Lung (tissue), 12 donors: Measurements from ENCODE around the gene TMEM35A. TPM values are rescaled to one million over a fixed set of nuclear protein-coding genes. Genes with fewer than 3 reads are reported as not detected.
A peak's percentile ranks its signal among the peaks of the same experiment; 100 is the strongest.

Experiments
- ATAC-seq: fragments of 200-7000 bp; cut with Tn5 transposase; one replicate; pipeline ENCODE4 v1.9.1; 2020; ENCODE audit warnings: moderate number of reproducible peaks; ENCODE audit not compliant: insufficient read depth, low FRiP score
- DNase-seq, 3 donors: peaks; one replicate each; pipeline ENCODE4 v3.0.0-alpha.2; 2013 to 2017
- H3K27ac ChIP-seq, 2 donors: one replicate each; pipeline ENCODE4 v1.5.1; 2013; ENCODE audit warnings: mild to moderate bottlenecking in 2 of 2, moderate library complexity in 2 of 2, control low read depth in 1 of 2, inconsistent platforms in 1 of 2, low read depth in 1 of 2, low read length in 1 of 2
- H3K27me3 ChIP-seq, 3 donors: one replicate each; pipeline ENCODE4 v1.5.1; 2013; ENCODE audit warnings: low read length in 2 of 3; ENCODE audit not compliant: control insufficient read depth in 3 of 3, insufficient read depth in 3 of 3
- H3K36me3 ChIP-seq, 4 donors: one replicate each; pipeline ENCODE4 v1.5.1; 2013; ENCODE audit warnings: low read length in 4 of 4, mild to moderate bottlenecking in 1 of 4, moderate library complexity in 1 of 4; ENCODE audit not compliant: control insufficient read depth in 4 of 4, insufficient read depth in 4 of 4
- H3K4me1 ChIP-seq, 5 donors: one replicate each; pipeline ENCODE4 v1.5.1; 2013; ENCODE audit warnings: low read length in 5 of 5, mild to moderate bottlenecking in 2 of 5, moderate library complexity in 1 of 5; ENCODE audit not compliant: control insufficient read depth in 5 of 5, insufficient read depth in 5 of 5
- H3K4me3 ChIP-seq: one replicate; pipeline ENCODE4 v1.5.1; 2013; ENCODE audit warnings: mild to moderate bottlenecking, control low read depth, moderate library complexity
- H3K9ac ChIP-seq, 2 donors: one replicate each; pipeline ENCODE4 v1.5.1; 2013; ENCODE audit warnings: low read length in 2 of 2, control low read depth in 1 of 2; ENCODE audit not compliant: insufficient read depth in 1 of 2
- H3K9me3 ChIP-seq, 4 donors: one replicate each; pipeline ENCODE4 v1.5.1; 2013; ENCODE audit warnings: low read length in 3 of 4, mild to moderate bottlenecking in 1 of 4, moderate library complexity in 1 of 4; ENCODE audit not compliant: control insufficient read depth in 4 of 4, insufficient read depth in 3 of 4
- CTCF ChIP-seq: IDR thresholded peaks from 2 replicates; pipeline ENCODE4 v1.5.1; 2012; ENCODE audit warnings: mild to moderate bottlenecking; ENCODE audit errors: control extremely low read depth, extremely low read depth
- WGBS, 2 donors: extraction: QIAGEN DNeasy Blood & Tissue Kit; methylation state at CpG; one replicate each; pipeline ENCODE4 v1.1.7; 2013; 5-methylcytosine and 5-hydroxymethylcytosine counted together
- polyA plus RNA-seq, 2 donors: library from polyadenylated mRNA; stranded (reverse); fragments of 200-250 nt; gene quantifications; one replicate each; pipeline ENCODE4 v1.2.1, GENCODE V29; 2013
- total RNA-seq, 2 donors: library from RNA; depleted of rRNA in 1 of 2; stranded (reverse); fragments of >200 nt in 1 of 2; gene quantifications; one replicate each; pipeline ENCODE4 v1.2.1, GENCODE V29; 2014 to 2021
- donor health status: control.
- donor health status: control.
- donor health status: Bipolar disorder and iron deficiency.
- donor health status: healthy.
- donor health status: DM: yes; HTN: yes; CAD: no.

TMEM35A gene
- total and polyA plus RNA-seq, 4 donors, result 0.24 to 6.4 (median 0.74) TPM

GRCh38 chrX:101097546-101098453, 19.1 kb downstream of the TMEM35A start, which contains the start of gene CENPI:
Gene CENPI, plus strand, starts transcription at chrX:101098204. Its CDS starts 2,867 bp downstream, at chrX:101101071.
- H3K27ac ChIP-seq, result peak within 1 kb of the TSS in 1 of 2 donors; percentile 85
- H3K4me1 ChIP-seq, result peaks cover 0 to 5% (median 0%) of the 10 kb centered on the region in 5 donors

GRCh38 chrX:101108284-101108683, 29.6 kb downstream of the TMEM35A start:
- ATAC-seq (no peak), DNase-seq (no peak)
- WGBS, 2 donors, result 88 to 97% methylated on average over 4 of the region's 4 CpGs
- no peak overlapping the region for H3K9ac ChIP-seq
- TF ChIP-seq CTCF, result no peak
- no peaks in the 10 kb centered on the region for H3K9me3 ChIP-seq
- H3K27ac ChIP-seq, result no peak overlapping the region
- peaks cover 0 to 3% (median 0%) of the 10 kb centered on the region in 3 donors for H3K27me3 ChIP-seq
- no peaks in the 10 kb centered on the region for H3K4me1 ChIP-seq
- no peak overlapping the region for H3K4me3 ChIP-seq
- peaks cover 0 to 3% (median 0%) of the 10 kb centered on the region in 4 donors for H3K36me3 ChIP-seq

More at GRCh38 chrX:101097546-101098453, 19.1 kb downstream of the TMEM35A start, which contains the start of gene CENPI:
- ATAC-seq (peak; percentile 97), DNase-seq (peak; percentile 94 to 97 (median 96))
- Histone ChIP-seq H3K27me3 (peaks cover 0 to 3% (median 0%) of the 10 kb centered on the region in 3 donors), H3K36me3 (no peaks in the 10 kb centered on the region), H3K9ac (peak within 1 kb of the TSS; percentile 65 to 69), H3K9me3 (no peaks in the 10 kb centered on the region), H3K4me3 (no peak within 1 kb of the TSS)
- no peak for TF ChIP-seq CTCF
- WGBS, 2 donors, result 0 to 42% methylated on average over 39 to 48 of the region's 48 CpGs

- WGBS, 2 donors, result 51 to 93% methylated on average over 3 of the region's 3 CpGs
- H3K36me3 ChIP-seq, result no peaks in the 10 kb centered on the region
- no peak overlapping the region for H3K4me3 ChIP-seq
- H3K9me3 ChIP-seq, result no peaks in the 10 kb centered on the region
- H3K27me3 ChIP-seq, result no peaks in the 10 kb centered on the region
- TF ChIP-seq CTCF, result no peak
- no peak overlapping the region for H3K27ac ChIP-seq
- peak overlapping the region in 1 of 2 donors; percentile 16 for H3K9ac ChIP-seq
- no peak for ATAC-seq
- peak in 2 of 3 donors; percentile 42 to 65 for DNase-seq
- H3K4me1 ChIP-seq, result no peaks in the 10 kb centered on the region
These were observed 39.0 kb downstream of the TMEM35A start for GRCh38 chrX:101117701-101118100.
